Globus pallidus (tissue), 1 donor: ENCODE measurements around the gene RAET1L.
"Not testable (repeated sequence)": the region's sequence is repeated elsewhere in the genome, so short reads cannot be mapped to it uniquely, and the experiment has no call there.

Experiments used
- DNase-seq: peaks from one replicate; pipeline ENCODE4 v3.0.0-alpha.2; 2015; ENCODE audit warnings: low spot score

The RAET1L gene

GRCh38 chr6:150016324-150017185 is 8.8 kb downstream of the RAET1L start:
- peak; percentile 88 for DNase-seq

- DNase-seq = not testable (repeated sequence)
Measured at GRCh38 chr6:150015281-150016001, 9.9 kb downstream of the RAET1L start.

DNA sequence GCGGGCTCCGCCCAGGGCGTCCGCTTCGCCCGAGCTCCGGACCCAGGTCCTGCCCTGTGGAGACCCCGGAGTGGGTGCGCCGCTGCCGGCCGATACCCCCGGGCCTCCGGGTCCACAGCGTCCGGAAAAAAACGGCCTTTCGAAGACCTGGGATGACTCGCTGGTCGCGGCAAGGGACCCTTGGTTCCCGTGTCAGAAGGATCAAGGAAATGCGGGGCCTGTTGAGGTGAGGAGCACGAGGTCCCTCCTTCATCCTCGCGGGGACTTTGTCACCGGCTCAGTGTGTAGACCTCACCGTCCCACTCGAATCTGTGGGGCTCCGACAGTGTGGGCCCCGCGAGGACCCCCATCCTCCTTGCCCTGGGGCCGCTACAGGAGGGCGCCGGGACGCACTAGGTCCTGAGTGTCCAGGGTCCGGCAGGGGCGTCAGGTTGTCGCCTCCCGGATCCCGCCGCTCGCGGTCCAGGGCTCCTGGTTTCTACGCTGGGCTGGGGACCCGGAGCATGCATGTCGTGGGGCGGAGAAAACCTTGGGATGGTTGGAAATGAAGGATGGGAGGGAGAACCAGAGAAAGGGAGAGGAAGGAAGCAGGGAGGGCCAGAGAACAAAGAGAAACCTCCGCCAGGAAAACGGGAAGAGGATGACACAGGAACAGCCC is 10.6 kb downstream of the RAET1L start:
- not testable (repeated sequence) for DNase-seq

DNA sequence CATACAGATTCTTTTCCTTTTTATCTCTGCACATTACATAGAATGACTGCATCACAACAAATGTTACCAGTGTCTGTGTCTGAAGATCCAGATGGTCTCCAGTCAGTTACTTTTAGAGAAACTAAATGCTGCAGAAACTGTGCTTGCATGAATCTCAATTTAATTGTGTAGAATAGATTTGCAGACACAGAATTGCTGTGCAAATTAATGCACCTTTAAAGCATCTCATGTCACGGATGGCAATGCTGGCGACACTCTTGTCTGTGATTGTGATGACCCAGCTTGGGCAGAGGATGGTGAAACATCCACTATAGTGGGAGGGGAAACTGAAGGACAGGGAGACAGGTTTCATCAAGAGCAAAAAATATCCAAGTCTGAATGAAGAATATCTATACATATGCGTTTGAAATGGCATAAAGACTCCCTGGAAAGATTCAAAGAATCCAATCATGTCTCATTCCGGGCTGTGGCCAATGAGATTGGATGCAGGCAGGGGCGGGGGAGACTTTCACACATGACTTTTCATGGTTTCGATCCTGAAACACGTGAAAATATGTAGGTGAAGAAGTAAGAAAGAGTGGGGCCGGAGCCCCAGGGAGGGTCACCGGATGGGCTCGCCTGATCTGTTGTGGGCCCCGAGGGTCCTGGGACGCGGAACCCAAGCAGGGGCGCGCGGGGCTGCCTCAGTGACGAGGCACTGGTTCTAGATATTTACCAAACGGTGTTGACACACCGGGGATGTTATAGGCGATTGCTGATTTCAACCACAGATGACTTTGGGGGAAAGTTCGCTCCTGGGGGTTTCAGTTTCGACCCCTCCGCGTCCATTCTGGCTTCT is 11.3 kb downstream of the RAET1L start:
- DNase-seq = not testable (repeated sequence)

DNA sequence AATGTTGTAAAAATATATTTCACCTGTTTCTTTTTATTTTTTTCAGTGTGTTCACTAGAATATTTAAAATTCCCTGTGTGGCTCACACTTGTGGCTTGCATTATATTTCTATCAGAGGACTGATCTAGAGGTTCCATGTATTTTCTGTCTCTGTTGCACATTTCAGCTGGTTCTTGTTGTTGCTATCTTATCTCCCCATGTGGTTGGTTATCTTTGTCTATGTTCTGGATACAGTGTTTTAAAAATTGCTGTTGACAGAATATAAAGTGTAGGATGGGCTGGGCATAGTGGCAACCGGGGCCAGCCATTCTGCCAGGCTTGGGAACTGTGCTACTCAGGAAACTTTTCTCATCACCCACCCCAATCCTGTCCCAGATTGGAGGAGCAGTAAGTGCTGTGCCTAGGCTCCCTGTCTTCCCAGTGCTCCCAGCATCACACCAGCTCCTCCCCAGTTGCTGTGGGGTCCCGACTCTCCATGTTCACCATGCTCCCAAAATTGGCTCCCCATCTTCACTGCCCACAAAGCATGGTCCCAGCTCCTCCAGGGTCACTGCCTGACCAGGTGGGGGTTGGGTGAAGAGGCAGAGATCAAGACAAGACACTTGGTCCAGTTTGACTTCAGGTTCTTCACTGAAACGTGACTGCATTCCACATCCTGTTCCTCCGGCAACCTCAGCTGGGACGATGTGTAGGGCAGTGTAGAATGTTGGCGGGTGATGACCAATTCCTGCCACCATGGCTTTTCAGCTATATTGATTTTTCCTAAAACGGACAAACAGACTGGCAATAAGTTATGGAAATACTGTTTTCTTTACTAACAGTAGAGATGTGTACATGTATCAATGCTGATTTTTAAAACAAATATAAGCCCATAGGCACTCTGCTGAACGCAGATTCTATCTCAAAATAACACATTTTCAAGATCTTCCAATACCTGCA is 12.2 kb downstream of the RAET1L start:
- DNase-seq = not testable (repeated sequence)

- no peak for DNase-seq
Measured at GRCh38 chr6:150008588-150008987, 16.7 kb downstream of the RAET1L start.

- DNase-seq = no peak
Measured at GRCh38 chr6:150006961-150007464, 18.3 kb downstream of the RAET1L start.

- no peak for DNase-seq
Measured at GRCh38 chr6:150005761-150006651, 19.3 kb downstream of the RAET1L start.

DNA sequence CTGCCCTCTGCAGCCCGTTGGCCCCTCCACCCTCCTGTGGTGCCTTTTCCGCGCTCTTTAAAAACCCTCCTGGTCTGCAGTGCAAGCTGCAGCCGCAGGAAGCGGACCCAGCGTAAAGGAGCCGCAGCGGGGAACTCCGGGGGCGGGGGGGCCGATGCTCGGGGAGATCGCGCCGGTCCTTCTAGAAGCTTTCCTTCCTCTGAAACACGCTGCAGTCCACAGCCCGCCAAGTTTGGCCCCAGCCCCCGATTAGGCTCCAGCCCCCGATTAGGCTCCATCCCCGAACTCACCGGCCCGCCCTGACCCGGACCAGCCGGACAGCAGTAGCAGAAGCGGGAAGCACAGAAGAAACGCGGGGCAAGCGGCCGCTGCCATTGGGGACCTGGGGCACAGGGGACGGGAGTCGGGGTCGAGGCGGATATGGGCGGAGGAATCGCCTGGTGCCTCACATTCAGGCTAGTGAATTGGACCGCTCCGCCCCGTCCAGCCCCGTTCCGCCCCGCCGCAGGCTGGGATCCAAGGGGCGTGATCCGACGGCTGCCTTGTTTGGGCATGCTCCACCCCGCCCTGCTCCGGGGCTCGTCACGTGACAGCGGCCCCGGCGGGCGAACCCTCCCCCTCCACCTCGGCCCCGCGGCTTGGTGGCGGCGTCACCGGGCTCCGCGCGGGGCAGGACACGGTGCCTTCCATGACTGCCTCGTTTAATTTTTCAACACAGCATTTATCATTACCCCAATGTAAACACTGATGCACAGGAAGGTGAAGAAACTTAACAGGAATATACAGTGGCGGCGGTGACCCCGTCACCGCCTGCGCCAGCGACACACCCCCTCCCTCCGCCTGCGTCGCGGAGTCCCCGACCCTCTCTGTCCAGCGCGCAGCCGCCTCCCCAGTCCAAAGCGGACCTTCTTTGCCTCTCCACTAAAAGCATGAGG is 20.3 kb downstream of the RAET1L start:
- DNase-seq = peak; percentile 71

GRCh38 chr6:150004101-150004782 is 21.1 kb downstream of the RAET1L start:
- no peak for DNase-seq

GRCh38 chr6:150003599-150003998 is 21.7 kb downstream of the RAET1L start:
- DNase-seq = not testable (repeated sequence)

DNA sequence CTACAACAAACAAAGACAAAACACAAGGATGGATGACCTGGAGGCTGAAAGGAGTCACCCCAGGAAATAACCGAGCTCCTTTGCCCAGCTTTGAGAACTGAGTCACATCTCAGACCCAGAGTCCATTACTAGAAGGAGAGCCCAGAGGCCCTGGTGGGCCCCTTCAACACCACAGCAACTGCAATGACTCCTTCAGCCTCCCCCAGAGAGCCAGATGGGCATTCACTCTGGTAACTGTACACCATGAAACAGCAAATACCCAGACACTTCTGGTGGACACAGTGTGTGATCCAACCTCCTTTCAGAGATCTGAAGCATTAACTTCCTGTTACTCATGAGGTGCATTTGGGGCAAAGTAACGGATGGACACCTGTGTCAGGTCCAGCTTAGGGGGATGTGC is 22.6 kb downstream of the RAET1L start:
- no peak for DNase-seq

DNA sequence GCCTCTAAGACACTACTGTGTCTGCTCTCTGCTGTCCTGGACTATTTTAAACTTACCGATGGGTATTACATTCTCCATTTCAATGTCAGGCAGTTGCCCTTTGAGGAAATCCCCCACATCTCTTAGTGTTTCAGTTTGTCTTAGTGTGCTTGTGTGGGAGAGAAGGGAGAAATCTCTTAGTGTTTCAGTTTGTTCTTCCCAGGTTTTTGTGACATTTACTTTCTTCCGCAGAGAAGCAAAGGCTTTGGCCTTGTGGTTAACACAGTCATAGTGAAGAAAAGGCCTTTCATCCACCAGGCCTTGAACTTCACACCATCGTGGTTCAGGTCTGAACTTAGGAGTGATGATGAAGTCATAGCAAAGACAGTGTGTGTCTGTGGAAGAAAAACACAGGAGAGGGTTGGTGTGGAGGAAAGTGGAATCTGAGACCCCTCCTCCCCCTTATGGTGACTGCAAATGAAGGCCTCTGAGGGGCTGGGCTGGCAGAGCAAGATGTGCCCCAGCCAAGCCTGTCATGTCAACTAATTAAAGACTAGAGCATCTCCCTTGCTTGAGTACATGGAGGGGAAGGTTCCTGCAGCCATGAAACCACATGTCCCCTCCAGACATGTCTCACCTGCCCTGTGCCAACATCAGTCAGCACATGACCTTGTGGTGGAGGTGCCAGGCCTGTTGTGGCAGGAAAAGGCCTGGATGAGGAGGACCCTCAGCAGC is 23.9 kb downstream of the RAET1L start:
- DNase-seq = no peak

- no peak for DNase-seq
Measured at GRCh38 chr6:149999636-150000035, 25.7 kb downstream of the RAET1L start.

- DNase-seq = no peak
Measured at GRCh38 chr6:149995971-149996370, 29.4 kb downstream of the RAET1L start.

- no peak for DNase-seq
Measured at GRCh38 chr6:149995235-149995750, 30.0 kb downstream of the RAET1L start.

DNA sequence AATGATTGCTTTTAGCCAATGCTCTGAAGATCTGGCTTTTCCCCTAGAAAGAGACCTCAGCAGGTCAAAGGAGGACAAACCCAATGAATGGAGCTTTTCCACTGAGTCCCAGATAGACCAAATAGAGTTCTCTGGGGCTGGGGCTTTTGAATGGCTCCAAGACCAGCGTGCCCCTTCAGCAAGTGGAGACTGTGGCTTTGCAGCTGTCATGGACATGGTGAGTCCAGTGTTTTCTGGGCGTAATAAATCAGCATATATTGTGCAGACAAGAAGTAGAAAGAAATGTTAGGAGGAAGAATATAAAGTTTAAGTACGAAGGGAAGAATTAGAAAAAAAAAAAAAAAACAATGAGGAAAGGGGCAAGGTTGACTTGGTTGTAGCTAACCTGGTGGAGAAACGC is 33.5 kb downstream of the RAET1L start:
- no peak for DNase-seq
